Activated T-cell treated with anti-CD3 and anti-CD28 coated beads, Interleukin-2, amount 50 U/mL, for 72 hours (primary cell): ENCODE data around the gene HIVEP3. TPM values are rescaled to one million over a fixed set of nuclear protein-coding genes. Genes with fewer than 3 reads are reported as not detected.

Experiments
- ATAC-seq, 2 donors: fragments of 150-1000 bp; cut with Tn5 transposase; replicated peaks in 1 of 2; 2 replicates each; pipeline ENCODE4 v1.10.0; 2021; ENCODE audit warnings: moderate library complexity in 2 of 2, mild to moderate bottlenecking in 1 of 2
- DNase-seq, 2 donors: peaks; one replicate each; pipeline ENCODE4 v3.0.0; 2021 to 2022; ENCODE audit warnings: mixed read lengths in 1 of 2
- H3K27ac Mint-ChIP-seq: one replicate; pipeline ENCODE4 v1.8.0; 2022; ENCODE audit warnings: mild to moderate bottlenecking, moderate library complexity, mixed read lengths
- H3K27me3 Mint-ChIP-seq: one replicate; pipeline ENCODE4 v1.8.0; 2022; ENCODE audit warnings: low read depth, mixed read lengths
- H3K36me3 Mint-ChIP-seq, 2 donors: one replicate each; pipeline ENCODE4 v1.8.0; 2022; ENCODE audit warnings: mixed read lengths in 2 of 2, mild to moderate bottlenecking in 1 of 2; ENCODE audit not compliant: insufficient read depth in 2 of 2
- H3K4me1 Mint-ChIP-seq: one replicate; pipeline ENCODE4 v1.8.0; 2022; ENCODE audit warnings: low read depth, mixed read lengths
- H3K4me3 Mint-ChIP-seq, 2 donors: one replicate each; pipeline ENCODE4 v1.8.0; 2022; ENCODE audit warnings: mild to moderate bottlenecking in 2 of 2, mixed read lengths in 2 of 2, moderate library complexity in 2 of 2
- H3K9me3 Mint-ChIP-seq, 2 donors: one replicate each; pipeline ENCODE4 v1.8.0; 2022; ENCODE audit warnings: mixed read lengths in 2 of 2
- total RNA-seq, 2 donors: library from RNA; stranded (reverse); gene quantifications; one replicate each; pipeline ENCODE4 v1.2.3, GENCODE V29; 2022

HIVEP3 gene
- total RNA-seq, 2 donors from 2014 or later = 22.8 to 29.2 TPM

GRCh38 chr1:41884256-41885230 lies 34.2 kb downstream of the HIVEP3 start:
- Mint-ChIP-seq H3K9me3 (no peaks in the 10 kb centered on the region), H3K4me1 (peaks cover 36% of the 10 kb centered on the region), H3K27me3 (no peaks in the 10 kb centered on the region), H3K36me3 (no peaks in the 10 kb centered on the region), H3K4me3 (no peak overlapping the region), H3K27ac (no peak overlapping the region)
- no peak for ATAC-seq
- DNase-seq = no peak

- no peak for ATAC-seq
- DNase-seq = no peak
- no peaks in the 10 kb centered on the region for H3K36me3 Mint-ChIP-seq
Measured at GRCh38 chr1:41883507-41883906, 35.2 kb downstream of the HIVEP3 start.

DNA sequence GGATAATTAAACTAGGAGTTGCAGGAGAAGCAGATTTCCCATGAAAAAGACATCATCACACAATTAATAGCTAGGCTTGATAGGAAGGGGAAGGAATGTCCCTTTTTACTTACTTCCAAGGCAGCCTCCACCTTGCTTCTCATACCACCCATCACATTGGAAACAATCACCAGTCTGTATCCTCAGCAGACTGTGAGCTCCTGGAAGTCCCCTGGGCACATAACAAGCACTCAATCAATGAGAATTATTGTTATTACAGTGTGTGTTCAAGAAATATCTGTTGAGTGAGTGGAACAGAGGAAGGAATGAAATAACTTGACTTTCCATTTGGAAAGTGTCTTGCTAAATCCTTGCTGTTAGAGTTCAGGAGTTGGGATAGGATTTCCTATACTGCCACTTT lies 36.2 kb downstream of the HIVEP3 start:
- Mint-ChIP-seq H3K27ac (peak overlapping the region; percentile 40), H3K27me3 (no peaks in the 10 kb centered on the region), H3K4me3 (no peak overlapping the region), H3K36me3 (no peaks in the 10 kb centered on the region), H3K9me3 (no peaks in the 10 kb centered on the region), H3K4me1 (peaks cover 24% of the 10 kb centered on the region)
- DNase-seq (no peak), ATAC-seq (no peak)

More at GRCh38 chr1:41883507-41883906, 35.2 kb downstream of the HIVEP3 start:
- Mint-ChIP-seq H3K27me3 (no peaks in the 10 kb centered on the region), H3K9me3 (no peaks in the 10 kb centered on the region), H3K4me1 (peaks cover 29% of the 10 kb centered on the region), H3K27ac (no peak overlapping the region), H3K4me3 (no peak overlapping the region)

GRCh38 chr1:41882068-41882477 lies 36.6 kb downstream of the HIVEP3 start:
- ATAC-seq = no peak
- Mint-ChIP-seq H3K27me3 (no peaks in the 10 kb centered on the region), H3K27ac (no peak overlapping the region), H3K36me3 (no peaks in the 10 kb centered on the region), H3K4me1 (peaks cover 28% of the 10 kb centered on the region), H3K4me3 (no peak overlapping the region), H3K9me3 (no peaks in the 10 kb centered on the region)
- no peak for DNase-seq

DNA sequence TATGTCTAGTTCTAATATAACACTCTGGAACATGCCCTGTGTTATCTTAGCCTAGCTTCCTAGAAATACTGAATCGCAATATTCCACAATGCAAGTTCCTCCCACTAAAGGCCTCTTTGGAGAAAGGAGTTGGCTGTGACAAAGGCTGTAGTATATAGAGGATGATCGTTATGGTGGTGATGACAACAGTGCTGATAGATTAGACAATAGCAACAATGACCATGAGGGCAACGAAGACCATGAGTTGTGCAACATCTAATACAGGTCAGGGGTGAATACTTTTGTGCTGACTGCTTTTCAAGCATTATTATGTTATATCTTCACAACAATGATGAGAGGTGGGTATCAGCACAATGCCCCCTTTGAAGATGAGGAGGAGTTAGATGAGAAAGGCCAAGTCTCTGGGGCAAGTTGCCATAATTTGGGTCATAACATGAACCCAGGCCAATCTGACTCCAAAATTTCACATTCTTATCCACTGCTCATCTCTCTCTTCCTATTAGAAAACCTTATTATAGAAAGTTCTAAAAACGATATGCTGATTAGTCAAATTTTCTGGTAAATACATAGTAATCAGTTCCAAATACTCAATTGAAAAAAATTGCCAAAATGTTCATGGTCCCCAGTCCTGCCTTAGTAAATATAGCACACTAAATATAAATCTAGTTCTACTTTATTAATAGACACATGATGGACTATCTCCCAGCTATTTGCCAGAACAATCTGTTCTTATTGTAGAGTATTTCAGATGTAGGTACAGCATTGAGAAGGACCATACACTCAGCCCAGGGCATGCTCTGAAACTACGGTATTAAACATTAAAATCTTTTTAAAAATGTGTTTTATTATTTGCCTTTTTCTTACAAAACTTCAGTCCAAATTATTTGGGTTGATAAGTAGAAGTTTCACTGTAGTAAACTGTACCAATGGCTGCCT lies 37.5 kb downstream of the HIVEP3 start:
- Mint-ChIP-seq H3K36me3 (no peaks in the 10 kb centered on the region), H3K27me3 (no peaks in the 10 kb centered on the region), H3K9me3 (no peaks in the 10 kb centered on the region), H3K27ac (no peak overlapping the region), H3K4me3 (no peak overlapping the region), H3K4me1 (peaks cover 36% of the 10 kb centered on the region)
- DNase-seq (no peak), ATAC-seq (no peak)

GRCh38 chr1:41880261-41880660 lies 38.5 kb downstream of the HIVEP3 start:
- Mint-ChIP-seq H3K27me3 (no peaks in the 10 kb centered on the region), H3K4me1 (peaks cover 41% of the 10 kb centered on the region), H3K4me3 (no peak overlapping the region)

DNA sequence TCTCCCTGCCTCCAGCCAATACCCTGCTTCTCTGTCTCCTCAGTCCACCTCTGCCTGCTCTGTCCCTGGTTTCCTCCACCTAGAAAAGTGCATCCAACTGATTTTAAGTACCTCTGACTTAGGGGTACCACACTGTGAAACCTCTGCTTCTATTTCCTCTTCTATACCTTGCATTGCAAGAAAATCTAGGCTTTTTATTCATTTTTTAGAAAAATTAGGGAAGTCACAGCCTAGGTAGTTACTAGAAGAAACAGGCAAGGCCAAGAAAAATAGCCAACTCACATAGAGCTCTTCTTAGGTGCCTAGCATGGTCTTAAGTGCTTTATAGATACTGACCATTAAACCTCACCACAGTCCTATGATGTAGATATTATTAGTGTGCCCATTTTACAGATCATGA lies 39.1 kb downstream of the HIVEP3 start:
- no peak overlapping the region for H3K27ac Mint-ChIP-seq
- ATAC-seq = no peak
- H3K27me3 Mint-ChIP-seq = no peaks in the 10 kb centered on the region
- peaks cover 48% of the 10 kb centered on the region for H3K4me1 Mint-ChIP-seq
- H3K36me3 Mint-ChIP-seq = no peaks in the 10 kb centered on the region
- DNase-seq = no peak
- H3K4me3 Mint-ChIP-seq = no peak overlapping the region
- no peaks in the 10 kb centered on the region for H3K9me3 Mint-ChIP-seq

More at GRCh38 chr1:41880261-41880660, 38.5 kb downstream of the HIVEP3 start:
- Mint-ChIP-seq H3K27ac (no peak overlapping the region), H3K9me3 (no peaks in the 10 kb centered on the region), H3K36me3 (no peaks in the 10 kb centered on the region)
- no peak for DNase-seq
- no peak for ATAC-seq

GRCh38 chr1:41878911-41879310 lies 39.8 kb downstream of the HIVEP3 start:
- H3K9me3 Mint-ChIP-seq = no peaks in the 10 kb centered on the region
- no peak for ATAC-seq
- H3K27ac Mint-ChIP-seq = no peak overlapping the region
- H3K36me3 Mint-ChIP-seq = no peaks in the 10 kb centered on the region
- H3K4me3 Mint-ChIP-seq = no peak overlapping the region
- no peaks in the 10 kb centered on the region for H3K27me3 Mint-ChIP-seq
- no peak for DNase-seq
- peaks cover 55% of the 10 kb centered on the region for H3K4me1 Mint-ChIP-seq

- DNase-seq (no peak), ATAC-seq (no peak)
- Mint-ChIP-seq H3K27me3 (no peaks in the 10 kb centered on the region), H3K9me3 (no peaks in the 10 kb centered on the region), H3K27ac (no peak overlapping the region), H3K36me3 (no peaks in the 10 kb centered on the region), H3K4me1 (peaks cover 57% of the 10 kb centered on the region), H3K4me3 (no peak overlapping the region)
Measured at GRCh38 chr1:41878495-41878894, 40.2 kb downstream of the HIVEP3 start.

DNA sequence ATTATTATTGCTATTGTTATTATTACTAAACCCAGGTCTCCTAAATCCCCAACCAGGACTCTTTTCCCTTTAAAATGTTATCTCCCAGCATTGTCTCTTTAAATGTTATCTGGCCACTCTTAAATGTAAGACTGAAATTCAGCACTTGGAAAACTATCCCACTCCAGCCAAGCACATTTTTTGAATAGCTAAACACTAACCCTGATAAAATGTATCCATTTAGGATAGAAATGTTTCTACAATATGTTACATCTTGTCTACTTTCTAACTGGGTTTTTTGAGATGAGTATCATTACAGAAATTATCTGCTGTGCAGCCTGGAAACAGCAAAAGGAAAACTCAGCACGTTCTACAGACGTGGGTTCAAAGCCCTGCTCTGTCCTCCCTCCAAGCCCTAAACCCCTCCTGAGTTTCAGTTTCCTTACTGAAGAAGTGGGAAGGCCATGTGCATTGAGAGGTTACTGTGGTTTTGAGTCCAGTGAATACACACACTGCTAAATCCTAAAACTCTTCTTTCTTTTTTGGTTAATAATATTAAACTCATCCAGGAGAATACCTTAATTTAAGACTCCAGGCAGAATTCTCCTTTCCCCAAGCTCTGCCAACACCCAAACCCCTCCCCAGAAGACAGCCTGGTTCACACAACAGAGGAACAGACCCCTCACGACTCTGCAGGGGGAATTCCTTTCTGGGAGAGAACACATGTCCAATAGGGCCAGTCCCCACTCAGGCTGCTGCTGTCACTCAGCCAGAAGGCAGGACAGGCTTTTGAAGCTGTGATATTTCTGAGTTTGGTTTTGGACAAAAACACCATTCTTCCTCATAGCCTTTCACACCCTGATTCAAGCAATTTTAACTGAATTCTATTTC lies 41.9 kb downstream of the HIVEP3 start:
- H3K36me3 Mint-ChIP-seq = no peaks in the 10 kb centered on the region
- H3K27me3 Mint-ChIP-seq = no peaks in the 10 kb centered on the region
- ATAC-seq (no peak), DNase-seq (no peak)
- H3K4me1 Mint-ChIP-seq = peaks cover 41% of the 10 kb centered on the region
- no peaks in the 10 kb centered on the region for H3K9me3 Mint-ChIP-seq
- peak overlapping the region in 1 of 2 donors; percentile 27 for H3K4me3 Mint-ChIP-seq
- H3K27ac Mint-ChIP-seq = no peak overlapping the region

DNA sequence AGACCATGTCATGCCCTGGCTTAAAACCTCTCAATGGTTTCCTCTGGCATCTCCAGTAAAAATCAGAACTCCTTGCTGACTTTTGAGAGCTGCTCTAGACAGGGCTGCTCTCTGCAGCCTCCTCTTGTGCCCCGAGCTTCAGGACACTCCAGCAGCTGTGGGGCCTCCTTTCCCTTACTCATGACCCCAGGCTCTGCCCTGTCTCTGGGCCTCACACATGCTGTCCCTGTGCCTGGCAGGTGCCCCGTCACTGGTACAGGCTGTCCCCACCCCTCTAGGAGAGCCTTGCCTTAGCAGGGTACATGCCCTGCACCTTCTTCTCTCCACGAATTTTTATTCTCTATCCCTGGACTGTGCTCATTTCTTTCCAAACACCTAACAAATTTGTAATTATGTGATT lies 43.2 kb downstream of the HIVEP3 start:
- H3K27me3 Mint-ChIP-seq = no peaks in the 10 kb centered on the region
- DNase-seq (no peak), ATAC-seq (no peak)
- H3K9me3 Mint-ChIP-seq = no peaks in the 10 kb centered on the region
- peaks cover 43% of the 10 kb centered on the region for H3K4me1 Mint-ChIP-seq
- H3K36me3 Mint-ChIP-seq = no peaks in the 10 kb centered on the region
- H3K4me3 Mint-ChIP-seq = no peak overlapping the region
- H3K27ac Mint-ChIP-seq = peak overlapping the region; percentile 17

- Mint-ChIP-seq H3K4me3 (no peak overlapping the region), H3K27me3 (no peaks in the 10 kb centered on the region), H3K9me3 (no peaks in the 10 kb centered on the region), H3K27ac (no peak overlapping the region), H3K36me3 (no peaks in the 10 kb centered on the region), H3K4me1 (peaks cover 49% of the 10 kb centered on the region)
- DNase-seq (no peak), ATAC-seq (no peak)
Measured at GRCh38 chr1:41874903-41875411, 43.8 kb downstream of the HIVEP3 start.
